HepG2 (cell line): ENCODE data around the gene TPPP2. TPM values are rescaled to one million over a fixed set of nuclear protein-coding genes. Genes with fewer than 3 reads are reported as not detected.

ENCODE experiments used
- ATAC-seq: fragments of 200-7000 bp; cut with Tn5 transposase; 3 replicates; pipeline ENCODE4 v1.9.1; 2020; ENCODE audit warnings: mild to moderate bottlenecking, moderate library complexity
- BruUV-seq: library from RNA; stranded (reverse); fragments of 400-500 nt; replicated peaks from 2 replicates; lab custom pipeline; 2021; lab: Mats Ljungman, UMichigan
- CTCF ChIA-PET: fragments of 300-600 bp; formaldehyde crosslinking; extraction: SDS; loops from one replicate; lab custom pipeline; 2021; ENCODE audit warnings: low total read pairs, inconsistent platforms, low intra/inter-chr PET ratio; lab: Yijun Ruan, JAX
- POLR2A ChIA-PET: fragments of 350-600 bp; sonication (Branson Sonifier 250); formaldehyde crosslinking; loops from one replicate; lab custom pipeline; 2020; ENCODE audit warnings: antibody characterized with exemption, inconsistent platforms; lab: Yijun Ruan, JAX
- DNase-seq: peaks from one replicate; pipeline ENCODE4 v3.0.0-alpha.2; 2015; ENCODE audit warnings: low spot score
- FAIRE-seq: peaks from 3 replicates; lab custom pipeline; 2011; peaks lifted over from hg19 to GRCh38; lab: Jason Lieb, UNC
- H2AFZ ChIP-seq: one replicate; pipeline ENCODE4 v1.6.1; 2011; ENCODE audit warnings: low read length, inconsistent platforms
- H3K27ac ChIP-seq: fragments of 300-600 bp; 3 replicates; pipeline ENCODE4 v1.8.0; 2011; ENCODE audit warnings: mixed run types, mild to moderate bottlenecking, mixed read lengths, low read length, inconsistent platforms; ENCODE audit not compliant: insufficient read depth; ENCODE audit errors: extremely low read length
- H3K27me3 ChIP-seq, 2 experiments: fragments of 200-600 bp in 1 of 2; 2 replicates in 1 of 2; 3 replicates in 1 of 2; pipeline versions ENCODE4 v1.6.0 to v1.8.0; 2011; ENCODE audit warnings: low read length in 2 of 2, mild to moderate bottlenecking in 2 of 2, moderate library complexity in 2 of 2, inconsistent platforms in 1 of 2; ENCODE audit not compliant: insufficient read depth in 2 of 2, control insufficient read depth in 1 of 2
- H3K36me3 ChIP-seq, 2 experiments: fragments of 200-600 bp in 1 of 2; replicated peaks in 1 of 2; 2 replicates in 1 of 2; 3 replicates in 1 of 2; pipeline versions ENCODE4 v1.5.1 to v1.8.0; 2011; ENCODE audit warnings: low read length in 2 of 2, inconsistent platforms in 1 of 2; ENCODE audit not compliant: insufficient read depth in 2 of 2, control insufficient read depth in 1 of 2
- H3K4me1 ChIP-seq: 2 replicates; pipeline ENCODE4 v1.5.1; 2012; ENCODE audit warnings: low read length, inconsistent platforms; ENCODE audit not compliant: insufficient read depth
- H3K4me2 ChIP-seq: 2 replicates; pipeline ENCODE4 v1.6.0; 2011; ENCODE audit warnings: low read depth, low read length, inconsistent platforms
- H3K4me3 ChIP-seq, 3 experiments: fragments of 200-600 bp in 1 of 3; sonication (generic), shearing (Covaris generic) in 1 of 3; replicated peaks in 1 of 3; 2 replicates each; pipeline ENCODE4 v1.5.1; 2011 to 2016; ENCODE audit warnings: low read length in 3 of 3, inconsistent platforms in 2 of 3, low read depth in 2 of 3, mild to moderate bottlenecking in 2 of 3, control low read depth in 1 of 3, mixed read lengths in 1 of 3; ENCODE audit not compliant: insufficient read depth in 1 of 3
- H3K79me2 ChIP-seq: one replicate; pipeline ENCODE4 v1.6.1; 2011; ENCODE audit warnings: low read length, inconsistent platforms; ENCODE audit not compliant: insufficient read depth
- H3K9ac ChIP-seq: 2 replicates; pipeline ENCODE4 v1.6.0; 2011; ENCODE audit warnings: mild to moderate bottlenecking, low read depth, low read length, inconsistent platforms; ENCODE audit not compliant: insufficient read depth
- H3K9me3 ChIP-seq: 2 replicates; pipeline ENCODE4 v1.5.1; 2012; ENCODE audit warnings: mild to moderate bottlenecking, low read length
- H4K20me1 ChIP-seq: 2 replicates; pipeline ENCODE4 v1.6.0; 2011; ENCODE audit warnings: inconsistent platforms, mild to moderate bottlenecking, low read length, moderate library complexity; ENCODE audit not compliant: insufficient read depth
- ARID3A ChIP-seq: IDR thresholded peaks from 2 replicates; pipeline ENCODE4 v1.6.1; 2012; ENCODE audit warnings: low read depth, low read length, improper control_type of control experiment
- CBX2 ChIP-seq, 2 experiments: fragments of 200-600 bp in 1 of 2; sonication (generic); formaldehyde crosslinking in 1 of 2; IDR thresholded peaks; 2 replicates each; pipeline versions ENCODE4 v1.7.0 to v1.8.1; 2018 to 2022; ENCODE audit warnings: low read depth in 2 of 2, low read length in 1 of 2, mild to moderate bottlenecking in 1 of 2, missing genetic modification reagents in 1 of 2
- ELF1 ChIP-seq: sonication (generic); formaldehyde crosslinking; IDR thresholded peaks from 2 replicates; pipeline ENCODE4 v1.4.0; 2020; ENCODE audit warnings: missing genetic modification reagents
- ELF3 ChIP-seq: IDR thresholded peaks from 2 replicates; pipeline ENCODE4 v1.6.1; 2016; ENCODE audit warnings: missing genetic modification reagents, missing compliant biosample characterization
- FOXO4 ChIP-seq: sonication (generic); formaldehyde crosslinking; conservative IDR thresholded peaks from 2 replicates; pipeline ENCODE4 v1.8.1; 2023; ENCODE audit warnings: missing genetic modification reagents
- HOXA7 ChIP-seq: sonication (generic); formaldehyde crosslinking; IDR thresholded peaks from 2 replicates; pipeline ENCODE4 v1.8.1; 2022; ENCODE audit warnings: mild to moderate bottlenecking, missing genetic modification reagents, moderate library complexity
- MAF1 ChIP-seq: sonication (generic); formaldehyde crosslinking; IDR thresholded peaks from 2 replicates; pipeline ENCODE4 v1.5.0; 2020; ENCODE audit warnings: missing genetic modification reagents, borderline replicate concordance
- MEF2D ChIP-seq: sonication (generic); formaldehyde crosslinking; IDR thresholded peaks from 2 replicates; pipeline ENCODE4 v1.5.1; 2020; ENCODE audit warnings: mild to moderate bottlenecking, missing genetic modification reagents
- TCF12 ChIP-seq, 2 experiments: fragments of 450-650 bp in 1 of 2; sonication (generic) in 1 of 2; formaldehyde crosslinking in 1 of 2; IDR thresholded peaks; 2 replicates each; pipeline versions ENCODE4 v1.6.1 to v1.8.0; 2017 to 2022; ENCODE audit warnings: antibody characterized with exemption in 1 of 2, mild to moderate bottlenecking in 1 of 2, missing genetic modification reagents in 1 of 2, moderate library complexity in 1 of 2
- ZFP36L1 ChIP-seq: sonication (generic); formaldehyde crosslinking; IDR thresholded peaks from 2 replicates; pipeline ENCODE4 v1.8.0; 2022; ENCODE audit warnings: mild to moderate bottlenecking, missing genetic modification reagents, moderate library complexity
- WGBS: methylation state at CpG from one replicate; pipeline ENCODE4 v1.1.6; 2017; ENCODE audit warnings: low lambda C conversion rate; 5-methylcytosine and 5-hydroxymethylcytosine counted together
- in situ Hi-C: cut with HindIII; loops from 2 replicates; pipeline ENCODE4 v1.10.0; 2017; ENCODE audit warnings: low pct_unique_long_range_greater_than_20kb; ENCODE audit not compliant: extremely low pct_ligation_motif_present
- intact Hi-C: fragments of 100-400 bp; cut with micrococcal nuclease; formaldehyde crosslinking; loops from one replicate; pipeline ENCODE4 v1.10.0; 2022; ENCODE audit not compliant: unreplicated experiment
- polyA plus RNA-seq, 8 experiments: library from polyadenylated mRNA; depleted of rRNA in 3 of 8; stranded (reverse) in 7 of 8; unstranded in 1 of 8; fragments of >200 nt; fragmentation: Illumina TruSeq in 4 of 8; extraction: Trizol in 4 of 8; gene quantifications; 2 replicates each; pipeline versions ENCODE4 v1.2.1 to v1.2.3, GENCODE V29; 2011 to 2016; ENCODE audit warnings: low read depth in 4 of 8, missing spikeins in 1 of 8, mixed read lengths in 1 of 8; ENCODE audit not compliant: insufficient read depth in 1 of 8
- total RNA-seq, 5 experiments: library from RNA; depleted of rRNA; stranded (reverse); fragments of >200 nt; fragmentation: Illumina TruSeq; extraction: Trizol; gene quantifications; 2 replicates each; pipeline ENCODE4 v1.2.3, GENCODE V29; 2016; ENCODE audit warnings: low read depth in 1 of 5
- TF ChIP-seq, protein P1 (sequence below): sonication (generic); formaldehyde crosslinking; IDR thresholded peaks from 2 replicates; pipeline ENCODE4 v1.4.0; 2020; ENCODE audit warnings: missing genetic modification reagents

Gene TPPP2
- total and polyA plus RNA-seq, 2 of the 13 experiments (the other 11 are each of a cell fraction or from before 2014, with no cell fraction given), result 0.58 to 4.2 TPM

DNA sequence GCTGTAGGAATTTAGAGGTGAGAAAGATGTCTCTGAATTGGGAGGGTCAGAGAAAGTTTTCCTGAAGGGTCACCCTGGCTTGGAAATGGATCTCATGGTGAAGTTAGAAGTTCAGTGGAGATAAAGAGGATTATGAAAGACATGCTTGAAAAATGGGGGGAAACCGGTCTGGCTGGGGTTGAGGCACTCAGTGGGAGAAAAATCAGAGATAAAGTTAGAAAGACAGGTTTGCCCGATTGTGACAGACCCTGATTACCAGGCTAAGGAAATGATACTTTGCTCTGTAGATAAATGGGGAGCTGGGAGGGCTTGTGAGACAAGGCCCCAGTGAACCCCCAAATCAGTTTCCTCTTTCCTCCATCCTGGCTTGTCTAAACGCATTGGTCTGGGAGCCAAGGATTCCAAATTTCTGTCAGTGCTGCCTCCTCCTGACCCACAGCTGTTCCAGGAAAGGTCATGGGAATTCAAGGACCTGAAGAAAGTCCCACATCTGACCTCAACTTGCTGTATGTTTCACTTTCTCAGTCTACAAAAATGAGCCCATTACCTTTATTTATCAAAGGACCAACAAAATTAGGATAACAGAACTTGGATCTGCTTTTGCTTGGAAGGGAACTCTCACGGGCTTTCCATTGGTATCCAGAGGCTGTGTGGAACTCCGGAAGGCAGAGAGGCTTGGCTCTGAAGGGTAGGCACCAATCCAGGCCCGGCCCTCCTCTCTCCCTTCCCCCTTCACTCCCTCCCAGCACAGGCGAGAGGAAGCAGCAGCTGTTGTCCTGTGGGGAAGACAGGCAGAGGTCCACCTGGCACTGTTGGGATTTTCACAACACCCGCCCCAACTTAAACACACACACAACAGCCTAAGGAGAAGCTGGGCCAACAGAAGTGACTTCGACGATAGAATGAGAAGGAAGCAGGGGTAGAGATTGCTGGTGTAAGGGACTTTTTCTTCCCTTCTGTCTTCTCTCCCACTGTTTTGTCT lies 8.7 kb downstream of the TPPP2 start:
- POLR2A ChIA-PET, result interaction anchor here (1.0 to 3.5 kb wide), 11 partner anchors 9 to 65 kb away, joined by 3 to 112 read pairs (median 20); partner anchors contain the start of genes ARHGEF40, NDRG2 and TPPP2
- no TSS peak for BruUV-seq
- FAIRE-seq (peak; percentile 84), DNase-seq (peak; percentile 73), ATAC-seq (peak; percentile 90)
- Histone ChIP-seq H3K4me2 (peak overlapping the region; percentile 69), H3K27ac (peak overlapping the region; percentile 22), H3K9ac (peak overlapping the region; percentile 38), H3K27me3 (no peaks in the 10 kb centered on the region; a peak in 1 of 5 replicates), H4K20me1 (no peaks in the 10 kb centered on the region), H3K4me3 (peak overlapping the region; percentile 8 to 42 (median 20); a peak in 5 of 6 replicates), H3K9me3 (no peaks in the 10 kb centered on the region), H3K36me3 (no peaks in the 10 kb centered on the region), H3K4me1 (peaks cover 66% of the 10 kb centered on the region), H2AFZ (peak overlapping the region; percentile 82), H3K79me2 (no peaks in the 10 kb centered on the region)
- intact Hi-C loops (no loop called here), in situ Hi-C loops (no loop called here)
- CTCF ChIA-PET, result interaction anchor here (1.2 to 4.8 kb wide), 4 partner anchors 21 to 54 kb away, joined by 3 to 109 read pairs (median 10); no protein-coding TSS in a partner anchor
- 9% methylated on average over 10 of the region's 10 CpGs for whole genome bisulfite sequencing
- TF ChIP-seq ARID3A (no peak), MEF2D (CRISPR knock-in tag) (peak; percentile 41; the same call in 1 of the 2 replicates), ELF3 (CRISPR knock-in tag) (peak; percentile 72), HOXA7 (no peak), CBX2 (IDR thresholded peaks at IDR 0.05; ENCODE audit: low read depth, low read length) (no peak), CBX2 (CRISPR knock-in tag; IDR thresholded peaks at IDR 0.05; ENCODE audit: low read depth) (0 out of 2 replicates have a peak, but pooled peaks have one; percentile 12), ELF1 (CRISPR knock-in tag) (peak; percentile 52; the same call in 1 of the 2 replicates), TCF12 (IDR thresholded peaks at IDR 0.05) (no peak), TCF12 (CRISPR knock-in tag; IDR thresholded peaks at IDR 0.05) (no peak), FOXO4 (CRISPR knock-in tag) (no peak), ZFP36L1 (CRISPR knock-in tag) (peak; percentile 97; the same call in 1 of the 2 replicates), MAF1 (no peak)
- TF ChIP-seq, protein P1, sequence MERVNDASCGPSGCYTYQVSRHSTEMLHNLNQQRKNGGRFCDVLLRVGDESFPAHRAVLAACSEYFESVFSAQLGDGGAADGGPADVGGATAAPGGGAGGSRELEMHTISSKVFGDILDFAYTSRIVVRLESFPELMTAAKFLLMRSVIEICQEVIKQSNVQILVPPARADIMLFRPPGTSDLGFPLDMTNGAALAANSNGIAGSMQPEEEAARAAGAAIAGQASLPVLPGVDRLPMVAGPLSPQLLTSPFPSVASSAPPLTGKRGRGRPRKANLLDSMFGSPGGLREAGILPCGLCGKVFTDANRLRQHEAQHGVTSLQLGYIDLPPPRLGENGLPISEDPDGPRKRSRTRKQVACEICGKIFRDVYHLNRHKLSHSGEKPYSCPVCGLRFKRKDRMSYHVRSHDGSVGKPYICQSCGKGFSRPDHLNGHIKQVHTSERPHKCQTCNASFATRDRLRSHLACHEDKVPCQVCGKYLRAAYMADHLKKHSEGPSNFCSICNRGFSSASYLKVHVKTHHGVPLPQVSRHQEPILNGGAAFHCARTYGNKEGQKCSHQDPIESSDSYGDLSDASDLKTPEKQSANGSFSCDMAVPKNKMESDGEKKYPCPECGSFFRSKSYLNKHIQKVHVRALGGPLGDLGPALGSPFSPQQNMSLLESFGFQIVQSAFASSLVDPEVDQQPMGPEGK (CRISPR knock-in tag), result peak; percentile 76
